GM23338 (cell line): Measurements from ENCODE around the gene ALCAM.

Experiments used
- CTCF ChIP-seq, 2 experiments: fragments of 200-600 bp in 1 of 2; sonication (generic) in 1 of 2; conservative IDR thresholded peaks; 2 replicates each; pipeline versions ENCODE4 v1.5.1 to v1.6.1; 2016 to 2017; ENCODE audit warnings: antibody characterized with exemption in 2 of 2, low read depth in 2 of 2, mild to moderate bottlenecking in 2 of 2, moderate library complexity in 1 of 2
- EZH2 ChIP-seq: fragments of 200-600 bp; sonication (generic); IDR thresholded peaks from one replicate; pipeline ENCODE4 v1.8.0; 2017; ENCODE audit warnings: antibody characterized with exemption, mild to moderate bottlenecking, low read depth; ENCODE audit not compliant: unreplicated experiment
- EZH2phosphoT487 ChIP-seq: fragments of 200-600 bp; sonication (generic); IDR thresholded peaks from one replicate; pipeline ENCODE4 v1.8.1; 2018; ENCODE audit warnings: antibody characterized with exemption; ENCODE audit not compliant: unreplicated experiment

GRCh38 chr3:105449414-105449813, 82.7 kb downstream of the ALCAM start:
- TF ChIP-seq EZH2 = no peak
- no peak for TF ChIP-seq CTCF (conservative IDR thresholded peaks at IDR 0.05; ENCODE audit: low read depth in 2 of 2)
- TF ChIP-seq EZH2phosphoT487 = no peak
